ENCODE measurements around the gene ATP5F1C.

- TF ChIP-seq TARDBP (IDR thresholded peaks at IDR 0.05; ENCODE audit: borderline replicate concordance) (no peak), GABPA (IDR thresholded peaks at IDR 0.05; ENCODE audit: low read depth) (no peak), FOS (IDR thresholded peaks at IDR 0.05; ENCODE audit: borderline replicate concordance, extremely low read depth, insufficient read length) (no peak), WRNIP1 (IDR thresholded peaks at IDR 0.05; ENCODE audit: borderline replicate concordance, low read depth, low read length) (no peak), JUND (IDR thresholded peaks at IDR 0.05; ENCODE audit: low read depth, low read length) (no peak), CTCF (IDR thresholded peaks at IDR 0.05 in 2 of 3, conservative IDR thresholded peaks at IDR 0.05 in 1 of 3; ENCODE audit: control insufficient read depth in 2 of 3, extremely low read depth in 1 of 3, insufficient read depth in 1 of 3, low read depth in 3 of 3, low read length in 3 of 3) (no peak), ZNF687 (IDR thresholded peaks at IDR 0.05) (no peak), HSF1 (IDR thresholded peaks at IDR 0.05; ENCODE audit: low read depth, low read length) (no peak), RAD21 (IDR thresholded peaks at IDR 0.05; ENCODE audit: insufficient read depth, low read depth, low read length) (no peak), CBX5 (IDR thresholded peaks at IDR 0.05; ENCODE audit: low read depth) (no peak)
These were observed 46.3 kb downstream of the ATP5F1C start for GRCh38 chr10:7834262-7834661.
